ENCODE measurements around the gene THAP2.

The THAP2 gene

DNA sequence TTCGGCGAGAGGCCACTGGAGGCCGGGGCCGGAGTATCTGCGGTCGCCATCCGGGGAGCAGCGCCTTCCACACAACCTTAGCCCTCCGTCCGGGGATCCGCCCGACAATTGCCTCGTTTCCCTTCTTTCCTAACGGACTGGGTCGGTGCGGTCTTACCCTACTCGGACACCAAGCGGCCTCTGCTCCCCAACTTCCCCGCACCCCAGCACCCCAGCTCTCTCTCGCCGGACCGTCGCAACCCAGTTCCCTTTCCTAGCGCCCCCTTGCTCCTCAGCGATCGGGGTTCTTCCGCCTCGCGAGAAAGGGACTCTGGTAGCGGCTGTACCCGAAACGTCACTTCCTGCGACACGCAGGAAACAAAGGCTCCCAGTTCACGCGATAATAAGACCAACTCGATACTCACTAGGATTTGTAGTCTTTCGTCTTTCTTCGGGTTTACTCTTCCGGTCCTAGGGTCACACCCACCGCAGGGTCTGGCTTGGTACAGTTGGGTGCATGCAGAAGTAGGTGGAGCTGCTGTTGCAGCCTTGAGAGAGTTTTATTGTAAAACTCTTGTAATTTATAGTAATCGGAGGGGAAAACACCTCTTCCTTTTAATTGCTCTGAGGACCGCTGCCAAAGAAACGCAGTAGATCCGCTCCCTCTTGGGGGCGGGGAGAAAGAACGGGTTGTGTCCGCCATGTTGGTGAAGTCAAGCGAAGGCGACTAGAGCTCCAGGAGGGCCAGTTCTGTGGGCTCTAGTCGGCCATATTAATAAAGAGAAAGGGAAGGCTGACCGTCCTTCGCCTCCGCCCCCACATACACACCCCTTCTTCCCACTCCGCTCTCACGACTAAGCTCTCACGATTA, at the start of gene THAP2, which contains the start of gene ZFC3H1:
Gene THAP2 (plus strand): TSS at position 741 of the 850 bp plus-strand sequence. CDS start 209 bp downstream, outside the sequence.
Gene ZFC3H1 (minus strand): TSS at position 288 of the 850 bp plus-strand sequence. CDS start 238 bp downstream, at position 50.
- peak; percentile 73 to 78 for DNase-seq

DNA sequence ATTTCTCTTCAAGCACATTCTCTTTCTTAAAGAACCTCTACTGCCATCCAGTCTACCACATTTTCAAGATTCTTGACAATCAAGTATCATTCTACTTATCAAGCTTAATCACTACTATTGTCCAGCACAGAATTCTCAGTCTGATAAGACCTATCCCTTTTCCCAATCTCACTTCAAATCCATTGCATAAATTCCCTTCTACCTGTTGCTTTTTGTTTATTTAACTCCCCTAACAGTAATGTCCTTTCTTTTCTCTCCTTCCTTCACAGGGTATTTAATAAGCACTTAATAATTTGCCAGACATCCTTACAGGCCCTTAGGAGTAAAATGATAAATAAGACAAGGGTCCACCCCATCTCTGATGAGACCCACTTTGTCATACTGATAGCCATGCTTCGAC, 42.2 kb upstream of the THAP2 start:
- no peak for DNase-seq

DNA sequence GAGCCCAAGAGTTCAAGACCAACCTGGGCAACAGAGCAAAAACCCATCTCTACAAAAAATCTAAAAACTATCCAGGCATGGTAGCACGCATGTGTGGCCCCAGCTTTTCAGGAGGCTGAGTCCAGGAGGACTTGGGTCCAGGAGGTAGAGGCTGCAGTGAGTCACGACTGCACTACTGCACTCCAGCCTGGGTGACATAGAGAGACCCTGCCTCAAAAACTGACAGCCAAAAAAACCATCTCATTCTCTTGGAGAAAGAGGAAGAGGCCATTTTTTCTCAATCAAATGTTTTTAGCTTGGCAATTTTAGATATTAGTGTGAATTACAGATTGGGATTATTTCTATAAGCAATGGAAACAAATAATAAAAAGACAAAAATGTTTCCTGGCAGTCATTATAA, 38.6 kb upstream of the THAP2 start:
- no peak for DNase-seq

DNA sequence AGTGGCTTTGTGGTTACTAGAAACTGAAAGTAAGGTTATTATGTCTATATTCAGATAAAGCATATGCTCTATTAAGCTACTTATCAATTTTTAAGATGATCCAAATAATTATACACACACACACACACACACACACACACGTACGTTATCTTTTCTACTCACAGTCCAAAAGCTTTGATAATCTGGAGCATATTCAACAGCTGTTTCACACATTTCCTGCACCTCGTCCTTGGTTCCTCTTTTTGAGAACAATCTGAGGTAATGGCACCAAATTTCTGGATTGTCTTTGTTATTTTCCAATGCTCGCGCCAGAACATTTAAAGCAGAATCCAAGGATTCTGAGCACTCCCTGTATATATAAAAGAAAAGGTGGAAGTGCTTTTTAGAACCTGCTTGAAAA, 38.0 kb upstream of the THAP2 start:
- DNase-seq: no peak

DNA sequence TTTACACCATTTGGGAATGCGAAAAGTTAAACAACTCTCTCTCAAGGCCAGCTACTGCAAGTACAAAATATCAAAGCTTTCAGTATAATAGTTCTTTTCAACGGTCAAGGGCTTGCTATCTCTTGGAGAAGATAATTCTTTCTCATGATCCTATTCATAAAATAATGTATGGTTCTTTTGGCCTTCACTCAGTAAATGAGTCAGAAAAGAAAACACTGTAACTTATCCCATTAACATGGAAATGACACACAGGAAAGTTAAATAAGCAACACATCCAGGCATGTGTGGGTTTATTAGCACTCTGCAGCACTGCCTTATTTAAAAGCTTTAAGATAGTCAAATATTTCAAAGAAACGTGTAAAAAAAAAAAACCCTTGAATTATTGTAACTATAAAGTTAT, 37.3 kb upstream of the THAP2 start:
- no peak for DNase-seq

DNA sequence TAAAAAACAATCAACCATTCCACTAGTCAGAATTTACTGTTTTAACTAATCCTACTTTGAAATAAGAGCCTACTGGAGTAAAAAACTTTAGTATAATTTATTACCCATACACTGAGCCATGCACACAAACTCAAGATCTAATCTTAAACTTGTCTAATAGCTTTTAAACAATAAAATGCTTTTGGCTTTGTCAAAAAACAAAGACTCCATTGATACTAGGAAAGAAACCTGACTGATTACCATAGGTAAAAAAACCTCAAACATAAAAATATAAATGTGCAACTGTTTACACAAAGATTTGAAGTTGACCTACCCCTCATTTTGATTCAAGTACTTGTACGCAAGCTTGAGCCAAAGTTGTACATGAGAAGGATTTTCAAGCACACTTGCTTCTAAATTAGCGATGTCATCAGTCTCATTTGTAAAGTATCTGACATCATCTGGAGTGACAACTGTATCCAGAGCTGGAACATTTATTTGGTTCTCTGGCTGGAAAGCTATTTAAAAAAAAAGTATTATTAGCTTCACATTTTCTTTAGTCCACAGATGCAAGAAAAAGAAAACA, 36.6 kb upstream of the THAP2 start:
- no peak for DNase-seq

DNA sequence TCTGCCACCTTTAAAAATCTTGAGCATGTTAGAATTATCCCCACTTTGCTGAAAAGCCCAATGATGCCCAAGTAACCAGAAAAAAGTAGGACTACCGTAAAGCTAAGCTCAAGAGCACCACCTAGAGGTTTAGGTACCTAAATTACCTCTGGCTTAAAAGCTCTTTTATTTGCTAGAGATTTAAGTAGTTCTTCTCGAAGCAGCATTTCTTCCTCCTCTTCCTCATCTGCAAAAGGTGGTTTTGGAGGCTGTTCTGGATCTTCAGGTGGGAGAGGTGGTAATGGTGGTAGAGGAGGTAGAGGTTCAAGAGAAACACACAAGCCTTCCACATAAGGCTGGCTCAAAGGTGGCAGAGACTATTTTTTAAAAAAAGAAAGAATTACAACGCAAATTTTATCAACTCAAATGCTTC, 27.4 kb upstream of the THAP2 start:
- no peak for DNase-seq

DNA sequence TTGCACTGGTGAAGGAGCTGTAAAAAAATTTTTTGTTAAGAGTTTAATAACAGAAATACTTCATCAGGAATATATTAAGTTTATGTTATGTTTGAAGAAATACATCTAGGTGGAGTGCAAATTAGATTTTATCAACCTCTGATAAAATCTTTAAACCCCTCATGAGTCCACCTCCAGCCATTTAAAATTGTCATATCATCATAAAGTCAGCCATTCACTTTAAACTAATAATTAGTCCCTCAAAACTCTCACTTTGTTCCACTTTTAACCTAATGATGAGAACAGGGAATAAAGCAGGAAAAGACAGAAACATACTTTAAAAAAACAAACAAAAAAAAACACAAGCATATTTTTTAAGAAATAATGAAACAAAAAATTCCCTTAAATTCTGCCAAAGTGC, 25.6 kb upstream of the THAP2 start:
- no peak for DNase-seq

DNA sequence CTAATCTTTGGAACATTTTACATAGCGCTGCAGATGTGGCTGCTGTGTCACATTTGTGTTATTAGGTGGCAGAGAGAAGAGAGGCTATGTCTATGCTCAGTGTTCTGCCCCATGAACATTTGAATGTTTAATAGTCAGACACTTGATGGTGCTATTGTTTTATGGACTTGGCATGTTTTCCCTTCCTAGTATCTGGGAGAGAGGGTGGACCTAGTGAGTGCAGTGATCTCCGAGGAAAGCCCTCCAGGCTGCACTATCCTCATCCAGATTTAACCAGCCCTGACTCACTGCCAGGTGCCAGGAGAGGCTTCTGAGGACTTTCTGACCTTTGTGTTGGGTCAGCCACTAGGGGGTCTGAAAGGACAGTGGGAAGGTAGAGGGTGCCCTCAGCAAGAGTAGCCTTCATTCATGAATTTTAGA, 24.8 kb upstream of the THAP2 start:
- no peak for DNase-seq

DNA sequence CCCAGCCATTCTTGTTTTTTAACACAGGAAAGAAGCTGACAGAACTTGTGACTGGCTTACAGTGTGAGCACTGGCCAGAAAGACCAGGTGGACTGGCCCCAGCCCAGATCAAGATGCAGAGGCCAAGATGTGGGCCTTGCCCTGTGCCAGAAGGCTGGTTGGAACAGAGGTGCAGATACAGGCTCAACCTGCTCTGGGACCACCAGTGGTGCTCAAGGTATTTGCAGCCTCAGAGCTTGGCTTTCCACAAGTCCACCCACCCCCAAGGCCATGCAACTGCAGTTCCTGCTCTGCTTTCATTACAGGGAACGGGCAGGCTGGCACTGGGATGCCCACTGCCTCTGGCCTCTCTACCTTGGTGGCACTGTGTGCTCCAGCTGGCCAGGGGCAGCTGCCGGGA, 23.8 kb upstream of the THAP2 start:
- DNase-seq: no peak

DNA sequence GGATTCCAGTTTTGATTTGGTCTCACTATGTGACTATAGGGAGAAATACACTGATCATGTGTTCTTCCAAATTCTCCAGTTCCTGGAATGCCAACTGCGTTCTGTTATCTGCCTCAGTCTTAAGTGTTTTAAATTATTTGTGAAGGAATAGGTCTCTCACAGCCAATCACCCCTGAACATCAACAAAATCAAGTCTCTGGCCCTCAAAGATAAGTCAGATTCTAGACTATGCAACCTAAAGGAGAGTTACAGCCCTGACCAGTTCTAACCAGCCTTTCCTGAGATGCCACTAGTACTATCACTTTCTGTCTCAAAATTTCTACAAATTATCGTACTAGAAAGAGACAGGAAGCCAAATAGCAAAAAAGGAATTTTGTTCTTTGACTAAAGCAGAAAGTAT, 22.7 kb upstream of the THAP2 start:
- no peak for DNase-seq

DNA sequence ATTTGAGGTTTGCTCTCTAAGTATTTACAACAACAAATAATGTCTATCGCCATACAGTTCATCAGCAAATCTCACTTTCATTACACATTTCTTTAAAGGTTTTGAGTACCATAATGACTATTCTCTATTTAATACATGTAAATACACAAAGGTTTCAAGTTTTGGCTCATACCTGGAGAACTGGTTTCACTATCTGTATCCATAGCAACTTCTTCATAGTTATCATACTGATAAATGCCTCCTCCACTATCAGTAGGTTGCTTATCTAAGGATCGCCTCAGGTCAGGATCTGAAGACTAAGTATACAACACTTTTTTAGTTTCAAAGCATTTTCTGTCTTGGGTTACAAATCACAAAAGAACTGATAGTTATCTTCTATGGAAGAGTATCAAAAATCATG, 21.8 kb upstream of the THAP2 start:
- DNase-seq: no peak

DNA sequence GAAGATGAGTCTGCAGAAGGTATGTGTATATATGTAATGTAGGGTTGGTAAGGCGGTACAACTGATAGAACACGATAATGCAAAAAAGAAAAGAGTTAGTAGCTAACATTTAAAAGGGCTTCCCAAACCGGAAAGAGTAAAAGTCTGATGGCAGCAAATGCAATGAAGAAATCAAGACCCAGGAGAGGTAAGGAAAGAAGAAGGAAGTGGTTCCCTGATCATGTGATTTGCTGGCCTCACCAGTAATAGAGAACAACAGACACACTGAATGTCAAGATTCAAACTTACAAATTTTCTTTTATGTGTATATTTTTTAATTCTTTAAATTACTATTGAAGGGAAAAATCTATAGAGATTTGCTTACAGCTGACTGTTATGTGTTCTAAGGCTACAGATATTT, 18.8 kb upstream of the THAP2 start:
- no peak for DNase-seq

DNA sequence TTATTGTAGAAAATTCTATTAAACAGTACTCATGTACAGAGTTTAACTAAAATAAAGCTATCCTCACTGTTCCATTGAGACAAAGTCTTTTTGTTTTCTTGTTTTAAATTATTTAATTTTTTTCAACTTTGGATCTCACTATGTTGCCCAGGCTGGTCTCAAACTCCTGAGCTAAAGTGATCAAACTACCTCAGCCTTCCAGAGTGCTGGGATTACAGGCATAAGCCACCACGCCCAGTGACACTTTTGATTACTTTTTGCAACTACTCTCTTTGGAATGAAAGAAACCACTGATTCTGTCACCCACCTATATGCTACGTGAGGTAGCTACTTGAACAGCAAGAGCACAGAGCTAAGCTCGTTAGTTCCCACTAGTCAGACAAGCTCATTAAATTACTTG, 17.6 kb upstream of the THAP2 start:
- no peak for DNase-seq

DNA sequence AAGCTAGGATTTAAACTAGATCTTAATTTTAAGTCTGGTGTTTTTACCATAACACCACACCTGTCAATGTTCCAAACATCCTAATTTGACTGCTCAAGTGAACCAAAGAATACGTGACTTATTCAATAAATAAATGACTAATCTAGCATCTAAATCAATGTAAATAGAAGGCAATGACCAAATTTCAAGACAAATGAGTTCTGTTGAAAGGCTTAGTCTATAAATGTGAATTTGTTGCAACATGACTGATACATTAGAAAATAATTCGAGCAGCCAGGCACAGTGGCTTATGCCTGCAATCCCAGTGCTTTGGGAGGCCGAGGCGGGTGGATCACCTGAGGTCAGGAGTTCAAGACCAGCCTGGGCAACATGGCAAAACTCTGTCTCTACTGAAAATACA, 15.6 kb upstream of the THAP2 start:
- DNase-seq: no peak

DNA sequence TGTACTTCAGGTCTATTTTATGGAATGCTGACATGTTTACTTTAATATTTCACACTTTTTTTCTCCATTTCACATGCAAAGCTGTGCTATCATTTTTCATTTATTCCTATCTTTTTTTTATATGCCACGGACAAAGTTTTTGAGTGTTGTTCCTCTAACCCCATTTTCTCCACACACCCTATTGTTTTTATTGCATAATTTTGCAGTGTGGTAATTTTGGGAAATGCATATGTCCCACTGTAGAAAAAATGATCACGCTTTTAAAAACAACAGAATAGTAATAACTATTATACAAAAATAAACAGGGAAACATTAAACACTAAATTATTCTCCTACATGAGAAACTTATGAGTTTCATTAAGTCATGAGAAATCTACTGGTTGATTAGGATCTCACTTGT, 14.7 kb upstream of the THAP2 start:
- DNase-seq: no peak

DNA sequence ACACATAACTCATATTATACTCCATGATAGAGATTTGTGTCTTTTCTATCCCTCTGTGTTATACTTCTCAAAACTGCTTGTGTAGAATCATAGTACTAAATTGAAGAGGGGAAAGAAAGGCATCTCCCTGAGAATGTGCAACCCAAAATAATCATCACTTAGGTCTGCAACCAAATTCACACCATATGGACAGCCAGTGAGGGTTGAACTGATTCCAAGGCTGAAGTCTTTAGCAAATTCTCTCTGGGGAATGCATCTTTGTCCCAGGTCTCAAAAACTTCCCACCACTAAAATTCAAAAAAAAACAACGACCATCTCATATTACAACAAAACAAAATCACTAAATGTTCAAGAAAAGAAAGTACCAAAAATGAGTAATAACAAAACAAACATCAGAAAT, 11.4 kb upstream of the THAP2 start:
- no peak for DNase-seq

DNA sequence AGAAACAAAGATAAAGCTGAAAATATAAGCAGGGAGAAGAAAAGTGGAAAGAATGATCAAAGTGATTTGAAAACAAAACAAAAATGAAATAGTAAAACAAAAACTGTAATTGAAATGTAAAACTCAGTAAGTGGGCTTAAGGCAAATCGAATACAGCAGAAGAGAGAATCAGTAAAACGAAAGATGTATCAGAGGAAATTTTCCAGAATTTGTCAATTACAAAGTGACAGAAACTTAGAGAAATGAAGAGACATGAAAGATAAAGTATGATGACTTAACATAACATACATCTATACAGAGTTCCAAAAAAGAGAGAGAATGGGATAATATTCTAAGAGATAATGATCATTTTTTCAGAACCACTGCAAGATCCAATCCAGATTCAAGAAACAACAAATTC, 11.0 kb upstream of the THAP2 start:
- no peak for DNase-seq

DNA sequence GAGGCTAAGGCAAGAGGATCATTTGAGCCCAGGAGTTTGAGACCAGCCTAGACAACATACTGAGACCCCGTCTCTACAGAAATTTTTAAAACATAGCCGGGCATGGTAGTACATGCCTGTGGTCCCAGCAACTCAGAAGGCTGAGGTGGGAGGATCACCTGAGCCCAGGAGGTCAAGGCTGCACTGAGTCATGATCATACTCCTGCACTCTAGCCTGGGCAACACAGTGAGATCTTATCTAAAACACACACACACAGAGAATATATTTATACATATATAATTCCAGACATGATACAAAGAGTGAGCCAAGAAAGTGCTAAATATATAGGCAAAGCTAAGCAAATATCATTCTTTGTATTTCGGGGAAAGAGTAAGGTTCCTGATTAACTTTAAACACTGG, 9.9 kb upstream of the THAP2 start:
- DNase-seq: no peak

DNA sequence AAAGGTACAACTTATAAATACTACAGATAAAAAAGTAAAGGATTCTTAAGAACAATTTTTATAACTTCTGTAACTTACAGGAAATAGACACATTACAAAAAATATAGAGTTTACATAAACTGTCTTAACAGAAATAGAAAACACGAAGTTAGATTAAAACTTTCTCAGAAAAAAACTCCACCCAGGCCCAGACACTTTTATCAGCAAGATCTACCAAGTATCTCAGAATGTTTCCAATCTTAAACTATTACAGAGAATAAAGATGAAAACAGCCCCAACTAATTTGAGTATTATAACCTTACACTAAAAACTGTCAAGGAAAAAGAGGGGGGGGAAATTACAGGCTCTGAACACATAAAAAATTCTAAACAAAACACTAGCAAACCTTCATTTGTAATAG, 8.6 kb upstream of the THAP2 start:
- DNase-seq: no peak

DNA sequence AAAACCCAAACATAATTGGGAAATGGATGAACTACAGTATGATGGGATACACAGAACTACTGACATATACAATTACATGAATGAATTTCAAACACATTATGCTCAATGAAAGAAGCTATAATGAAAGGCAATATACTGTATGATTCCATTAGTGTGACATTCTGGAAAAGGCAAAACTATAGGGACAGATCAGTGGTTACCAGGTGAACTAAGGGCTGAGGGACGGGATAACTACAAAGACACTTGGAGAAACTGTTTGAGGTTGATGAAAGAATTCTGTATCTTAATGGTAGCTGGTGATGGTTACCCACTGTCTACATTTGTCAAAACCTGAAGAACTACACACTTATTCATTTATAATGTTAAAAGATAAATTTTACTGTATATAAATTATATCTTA, 8.2 kb upstream of the THAP2 start:
- no peak for DNase-seq

DNA sequence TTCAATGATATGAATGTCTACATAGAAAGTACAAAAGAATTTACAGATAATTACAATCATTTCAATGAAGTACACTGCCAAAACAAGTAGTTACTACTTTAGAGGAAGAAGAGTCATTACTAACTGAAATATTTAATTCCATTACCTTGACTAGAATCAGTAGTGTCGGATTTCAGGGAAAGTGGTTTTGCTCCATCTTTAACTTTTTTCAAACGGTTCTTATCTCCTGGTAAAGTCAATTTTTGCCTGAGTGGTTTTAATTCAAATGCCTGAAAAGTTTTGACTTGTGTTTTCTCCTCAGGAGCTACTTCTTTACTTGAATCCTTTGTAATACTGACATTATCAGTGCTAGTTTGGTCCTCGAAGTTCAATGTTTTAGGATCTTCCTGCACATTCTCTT, 7.4 kb upstream of the THAP2 start:
- no peak for DNase-seq

DNA sequence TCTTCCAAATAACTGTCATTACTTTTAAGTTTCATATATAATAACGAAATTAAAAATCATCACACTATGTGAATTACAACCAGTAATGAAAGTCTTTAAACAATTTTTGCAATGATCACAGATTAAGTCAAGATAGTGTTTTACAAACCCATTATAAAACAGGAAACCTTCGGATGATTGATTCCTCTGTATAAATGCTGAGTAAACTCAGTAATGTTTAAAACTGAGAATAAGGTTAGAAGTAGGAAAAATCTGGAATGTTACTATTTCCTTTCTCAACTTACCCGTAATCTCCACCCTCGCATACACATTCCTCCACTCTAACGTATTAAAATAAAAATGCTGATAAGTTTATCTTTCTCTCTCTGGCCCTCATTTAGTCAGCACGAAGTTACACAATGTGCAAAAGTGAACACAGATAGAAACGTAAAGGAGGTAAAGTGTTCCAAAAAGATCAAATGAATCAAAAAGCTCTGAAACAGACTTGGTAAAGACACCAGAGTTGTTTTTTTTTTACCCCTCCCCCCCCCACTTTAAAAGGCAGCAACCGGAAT, 2.0 kb upstream of the THAP2 start:
- DNase-seq: no peak

DNA sequence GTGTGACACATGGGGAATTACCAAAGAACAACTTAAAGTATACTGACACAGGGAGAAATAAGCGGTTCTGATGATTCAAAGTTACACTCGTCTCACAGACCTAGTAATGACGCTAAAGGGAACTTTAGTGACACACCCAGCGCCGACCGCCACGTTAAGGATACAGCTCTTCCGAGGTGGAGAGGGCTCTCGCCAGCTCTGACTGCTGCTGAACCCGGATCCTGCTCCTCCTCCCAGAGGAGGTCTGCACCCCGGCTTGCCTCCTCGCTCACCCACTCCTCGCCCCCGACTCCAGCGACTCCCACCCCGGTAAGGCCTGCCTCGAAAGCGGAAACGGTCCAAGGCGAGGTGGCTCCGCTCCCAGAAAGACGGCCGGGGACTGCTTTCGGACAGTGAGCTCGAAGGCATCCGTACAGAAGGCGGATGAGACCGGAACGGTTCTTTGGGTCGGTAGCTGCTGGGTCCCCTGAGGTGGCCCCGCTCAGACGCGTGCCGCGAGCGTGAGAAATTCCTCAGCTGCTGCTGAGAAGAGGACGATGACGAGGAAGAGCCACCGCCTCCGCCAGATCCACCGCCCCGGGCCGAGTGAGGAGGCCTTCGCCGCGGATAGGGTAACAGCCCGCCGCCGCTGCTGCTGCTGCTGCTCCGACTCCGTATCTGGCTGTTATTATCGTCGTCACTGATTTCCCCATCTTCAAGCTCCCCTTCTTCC, 1.1 kb upstream of the THAP2 start:
- peak; percentile 51 to 59 for DNase-seq

Data from stimulated activated CD4-positive, alpha-beta T cell treated with anti-CD3 and anti-CD28 coated beads, Interleukin-2, amount 100 ng/mL, for 48 hours (primary cell).